DMS153 treated with DMSO at 0.1 percent for 48 hours (cell line): ENCODE measurements around the gene PRKG2.
"Not testable (repeated sequence)": the region's sequence is repeated elsewhere in the genome, so short reads cannot be mapped to it uniquely, and the experiment has no call there.

Experiments
- DNase-seq: peaks from one replicate; lab custom pipeline; 2025; ENCODE audit not compliant: unreplicated experiment; lab: John Stamatoyannopoulos, UW

The PRKG2 gene, protein sequence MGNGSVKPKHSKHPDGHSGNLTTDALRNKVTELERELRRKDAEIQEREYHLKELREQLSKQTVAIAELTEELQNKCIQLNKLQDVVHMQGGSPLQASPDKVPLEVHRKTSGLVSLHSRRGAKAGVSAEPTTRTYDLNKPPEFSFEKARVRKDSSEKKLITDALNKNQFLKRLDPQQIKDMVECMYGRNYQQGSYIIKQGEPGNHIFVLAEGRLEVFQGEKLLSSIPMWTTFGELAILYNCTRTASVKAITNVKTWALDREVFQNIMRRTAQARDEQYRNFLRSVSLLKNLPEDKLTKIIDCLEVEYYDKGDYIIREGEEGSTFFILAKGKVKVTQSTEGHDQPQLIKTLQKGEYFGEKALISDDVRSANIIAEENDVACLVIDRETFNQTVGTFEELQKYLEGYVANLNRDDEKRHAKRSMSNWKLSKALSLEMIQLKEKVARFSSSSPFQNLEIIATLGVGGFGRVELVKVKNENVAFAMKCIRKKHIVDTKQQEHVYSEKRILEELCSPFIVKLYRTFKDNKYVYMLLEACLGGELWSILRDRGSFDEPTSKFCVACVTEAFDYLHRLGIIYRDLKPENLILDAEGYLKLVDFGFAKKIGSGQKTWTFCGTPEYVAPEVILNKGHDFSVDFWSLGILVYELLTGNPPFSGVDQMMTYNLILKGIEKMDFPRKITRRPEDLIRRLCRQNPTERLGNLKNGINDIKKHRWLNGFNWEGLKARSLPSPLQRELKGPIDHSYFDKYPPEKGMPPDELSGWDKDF

DNA sequence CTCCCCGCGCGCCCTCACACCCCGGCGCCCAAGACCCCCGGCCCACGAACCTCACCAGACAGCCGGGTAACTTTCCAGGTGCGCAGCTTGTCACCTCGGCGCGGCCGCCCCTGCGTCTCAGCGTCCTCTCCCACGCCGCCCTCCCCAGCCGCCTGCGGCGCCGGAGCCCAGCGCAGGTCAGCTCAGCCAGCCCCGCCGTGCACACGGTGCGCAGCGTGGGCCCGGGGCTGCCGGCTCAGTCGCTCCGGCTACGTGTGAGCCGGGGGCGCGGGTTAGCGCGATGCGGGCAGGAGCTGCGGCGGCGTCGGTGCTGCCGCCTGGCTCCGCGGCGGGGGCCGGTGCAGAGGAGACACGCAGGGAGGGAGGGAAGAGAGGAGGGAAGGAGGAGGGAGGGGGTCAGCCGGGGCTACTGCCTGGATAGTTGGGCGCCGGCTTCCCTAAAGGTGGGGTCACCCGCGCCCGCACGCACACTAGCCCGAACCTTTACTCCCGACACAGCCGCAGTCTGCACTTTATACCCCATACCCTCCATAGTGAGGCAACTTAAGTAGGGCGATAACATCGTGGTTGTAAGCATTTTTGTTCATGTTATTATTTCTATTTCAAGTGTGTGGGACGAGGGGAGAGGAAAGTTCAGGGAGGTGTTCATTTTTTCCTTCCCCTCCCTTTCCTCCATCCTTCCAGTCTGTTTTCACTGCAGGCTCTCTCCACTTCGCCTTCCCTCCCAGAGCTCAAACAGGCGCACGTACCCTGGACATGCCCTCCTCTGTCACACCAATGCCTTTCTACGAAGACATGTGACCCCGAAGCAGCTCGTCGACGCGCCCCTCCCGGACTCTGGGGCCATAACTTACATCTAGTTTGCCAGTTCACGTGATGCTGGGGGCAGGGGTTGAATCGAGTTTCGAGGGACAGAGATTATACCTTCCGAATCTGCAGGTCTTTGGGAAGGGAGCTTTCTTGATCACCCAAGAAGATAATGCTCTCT lies at the start of gene PRKG2:
Gene PRKG2 (minus strand): TSS at position 342 of the 988 bp plus-strand sequence. CDS start 10,175 bp downstream, outside the sequence.
- no peak for DNase-seq

DNA sequence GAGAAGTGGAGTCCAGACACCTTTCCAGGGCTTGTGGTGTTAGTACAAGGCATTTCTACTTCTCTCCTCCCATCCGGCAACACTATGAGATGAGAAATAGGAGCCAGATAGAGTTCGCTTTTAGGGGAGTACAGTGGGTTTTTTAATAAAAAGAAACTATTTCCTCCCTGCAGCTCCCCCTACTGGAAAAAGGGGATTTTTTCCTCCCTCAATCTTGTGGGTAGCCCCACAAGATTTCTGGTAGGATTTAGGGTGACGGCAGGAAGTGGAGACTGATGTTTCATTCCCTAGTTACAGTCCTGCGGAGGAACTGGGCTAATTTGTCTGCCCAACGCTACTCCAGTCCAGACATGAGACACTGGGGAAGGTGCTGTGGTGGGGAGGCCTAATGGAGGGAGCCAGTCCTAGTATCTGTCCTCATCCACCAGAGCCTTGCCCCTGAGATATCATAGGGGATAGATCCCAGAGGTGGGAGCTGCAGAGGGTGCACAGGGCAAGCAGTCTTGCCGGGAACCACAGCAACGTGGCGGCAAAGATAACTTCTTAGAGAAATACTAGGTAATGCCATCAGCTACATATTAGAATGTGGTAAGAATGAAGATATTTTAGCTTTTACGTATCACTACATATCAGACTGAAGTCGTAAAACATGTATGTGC lies 45.5 kb upstream of the PRKG2 start:
- no peak for DNase-seq

DNA sequence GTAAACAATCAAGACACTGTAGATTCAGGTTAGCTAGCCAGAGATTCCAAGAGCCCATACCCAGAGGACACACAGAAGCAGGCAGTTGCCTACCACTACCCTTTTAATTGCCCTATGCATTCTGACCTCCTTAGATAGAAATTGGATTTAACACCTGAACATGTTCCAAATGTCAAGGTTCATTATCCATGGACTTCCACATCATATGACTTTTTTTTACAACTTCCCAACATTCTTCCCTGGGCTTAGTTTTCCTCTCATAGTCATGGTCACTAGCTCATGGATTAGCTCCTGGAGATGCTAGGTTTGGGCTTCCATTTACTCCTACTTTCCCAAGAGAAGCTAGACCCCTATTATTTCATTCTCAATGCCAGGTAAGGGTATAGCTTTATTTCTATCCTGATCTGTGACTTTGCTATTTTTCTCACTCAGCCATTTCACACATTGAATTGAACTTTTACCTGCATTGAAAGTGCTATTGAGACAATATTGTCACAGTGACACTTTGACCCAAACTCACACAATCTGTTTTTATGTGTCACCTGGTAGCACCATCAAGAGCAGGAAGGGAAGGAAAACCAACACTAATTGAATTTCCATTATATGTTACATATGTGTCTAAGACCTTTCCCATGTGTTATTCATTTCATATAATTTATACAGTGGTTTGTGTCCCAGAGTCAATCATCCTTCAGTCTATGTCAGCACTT lies 44.0 kb upstream of the PRKG2 start:
- no peak for DNase-seq

DNA sequence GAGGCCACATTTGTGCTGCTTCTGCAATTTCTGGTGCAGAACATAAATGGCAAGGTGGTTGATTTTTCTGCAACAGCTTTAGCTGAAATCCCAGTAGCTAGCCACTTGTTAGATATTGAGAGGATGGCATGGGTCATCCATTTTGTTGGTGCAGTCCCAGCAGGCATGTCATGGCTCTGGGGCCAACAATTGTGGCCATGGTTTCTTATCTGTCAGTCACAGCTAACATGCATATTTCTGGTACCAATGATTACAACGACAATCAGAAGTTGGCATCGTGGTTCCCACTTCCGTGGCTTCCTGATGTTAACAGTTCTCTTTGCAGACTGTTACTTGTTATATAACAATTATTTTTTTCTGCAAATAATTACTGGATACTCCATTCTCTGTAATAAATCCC lies 42.8 kb upstream of the PRKG2 start:
- DNase-seq: no peak

DNA sequence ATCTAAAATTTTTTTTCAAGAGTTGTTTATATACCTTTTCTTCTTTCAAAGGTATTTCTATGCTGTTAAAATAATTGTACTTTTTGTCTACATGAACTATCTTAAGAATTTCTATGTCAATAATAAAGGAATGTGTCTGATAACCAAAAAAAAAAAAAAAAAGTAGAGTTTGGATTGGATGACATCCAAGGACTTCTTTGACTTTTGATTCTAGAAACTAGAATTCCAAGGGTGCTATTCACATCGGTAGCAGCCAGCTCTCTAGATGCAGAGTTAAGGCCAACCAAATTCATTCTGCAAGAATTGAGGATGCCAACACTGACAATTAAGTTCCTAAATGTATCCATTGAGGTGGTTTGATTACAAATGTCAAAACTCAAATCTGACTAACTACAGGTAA lies 42.0 kb upstream of the PRKG2 start:
- no peak for DNase-seq

DNA sequence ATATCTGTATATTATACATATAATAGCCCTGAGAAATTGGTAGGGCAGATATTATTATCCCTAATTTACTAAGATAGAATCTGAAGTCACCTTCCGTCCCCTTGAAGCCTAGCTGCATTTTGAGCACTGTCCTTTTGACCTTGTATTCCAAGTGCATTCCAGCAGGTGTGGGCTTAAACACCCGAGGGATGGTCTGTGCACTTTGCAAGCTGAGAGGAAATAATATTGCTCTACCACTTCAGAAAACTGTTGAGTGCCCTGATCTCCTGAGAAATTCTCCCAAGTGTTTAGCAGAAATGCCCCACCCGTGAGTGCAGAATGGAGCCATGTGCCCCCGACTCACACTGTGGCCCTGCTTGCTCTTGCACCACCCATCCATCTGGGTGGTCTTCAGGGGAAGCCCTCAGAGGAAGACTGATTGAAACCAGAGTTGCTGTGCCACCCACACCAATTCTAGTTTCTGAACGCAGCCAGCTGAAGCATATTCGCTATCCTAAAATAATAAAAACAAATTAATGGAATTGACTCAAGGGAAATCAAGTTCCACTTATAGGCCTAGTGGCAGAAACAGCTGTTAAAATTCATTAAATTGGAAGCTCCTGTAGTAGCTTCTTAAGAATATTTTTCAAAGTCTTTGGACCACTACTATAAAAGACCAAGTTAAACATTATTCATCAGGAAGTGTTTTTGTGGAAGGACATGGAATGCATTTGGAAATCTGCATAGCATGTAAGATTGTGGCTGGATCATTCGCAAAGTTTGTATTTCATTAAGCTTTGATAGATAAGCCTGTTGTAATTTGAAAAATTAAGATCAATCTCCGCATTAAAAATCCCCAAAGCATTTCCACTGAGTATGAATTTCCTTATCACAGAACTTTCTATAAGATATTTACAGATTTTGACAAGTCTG lies 41.3 kb upstream of the PRKG2 start:
- no peak for DNase-seq

DNA sequence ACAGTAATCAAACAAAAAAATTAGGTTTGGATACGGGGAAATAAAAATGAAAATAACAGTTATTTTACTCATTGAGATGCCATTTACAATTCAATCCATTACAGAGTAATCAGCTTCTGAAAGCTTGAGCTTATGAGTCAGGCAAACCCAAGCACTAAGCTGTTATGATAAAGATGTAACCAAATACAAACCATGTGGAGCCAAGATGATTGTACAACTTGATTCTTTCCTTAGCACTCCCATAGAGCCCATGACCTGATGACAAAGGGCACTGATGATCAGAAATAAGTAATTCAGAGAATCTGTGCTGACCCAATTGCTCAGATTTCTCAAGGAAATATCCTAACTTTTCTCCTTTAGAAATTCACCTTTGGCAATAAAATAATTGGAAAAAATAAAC lies 40.5 kb upstream of the PRKG2 start:
- no peak for DNase-seq

DNA sequence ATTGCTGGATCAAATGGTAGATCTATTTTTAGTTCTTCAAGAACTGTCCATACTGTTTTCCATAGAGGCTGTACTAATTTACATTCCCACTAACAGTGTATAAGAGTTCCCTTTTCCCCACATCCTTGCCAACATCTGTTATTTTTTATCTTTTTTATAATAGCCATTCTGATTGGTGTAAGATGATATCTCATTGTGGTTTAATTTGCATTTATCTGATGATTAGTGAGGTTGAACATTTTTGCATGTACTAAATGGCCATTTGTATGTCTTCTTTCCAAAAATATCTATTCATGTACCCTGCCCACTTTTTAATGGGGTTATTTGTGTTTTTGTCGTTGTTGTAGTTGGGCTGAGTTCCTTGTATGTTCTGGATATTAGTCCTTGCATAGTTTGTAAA lies 35.4 kb upstream of the PRKG2 start:
- no peak for DNase-seq

DNA sequence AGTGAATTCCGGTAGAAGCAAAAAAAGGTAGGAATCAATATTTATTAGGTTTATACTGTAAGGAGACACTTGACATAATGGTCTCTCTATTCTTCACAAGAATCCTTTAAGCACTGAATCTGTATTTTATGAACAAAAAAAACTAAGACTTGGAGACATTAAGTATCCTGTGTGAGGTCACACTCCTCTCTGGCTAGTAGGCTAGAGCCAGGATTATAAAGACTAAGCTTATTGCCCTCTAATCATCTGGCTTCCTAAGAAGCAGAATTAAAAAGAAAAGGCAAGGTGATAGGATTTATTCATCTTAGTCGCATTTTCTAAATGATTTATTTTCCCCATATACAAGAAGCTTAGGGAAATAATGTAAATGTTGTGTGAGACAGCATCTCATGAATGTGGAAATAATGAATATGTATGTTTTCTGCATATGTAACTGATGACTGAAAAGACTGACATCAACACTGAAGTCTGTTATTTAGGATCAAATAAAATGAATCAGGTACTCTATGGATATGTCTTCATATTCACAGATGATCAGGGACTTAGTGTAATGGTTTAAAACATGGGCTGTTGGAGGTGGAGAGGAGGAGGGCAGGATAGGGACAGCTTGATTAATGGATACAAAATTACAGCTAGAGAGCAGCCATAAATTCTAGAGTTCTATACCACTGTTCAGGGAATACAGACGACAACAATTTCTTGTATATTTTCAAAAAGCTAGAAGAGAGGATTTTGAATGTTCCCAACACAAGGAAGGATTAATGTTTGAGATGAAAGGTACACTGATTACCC lies 30.4 kb upstream of the PRKG2 start:
- no peak for DNase-seq

DNA sequence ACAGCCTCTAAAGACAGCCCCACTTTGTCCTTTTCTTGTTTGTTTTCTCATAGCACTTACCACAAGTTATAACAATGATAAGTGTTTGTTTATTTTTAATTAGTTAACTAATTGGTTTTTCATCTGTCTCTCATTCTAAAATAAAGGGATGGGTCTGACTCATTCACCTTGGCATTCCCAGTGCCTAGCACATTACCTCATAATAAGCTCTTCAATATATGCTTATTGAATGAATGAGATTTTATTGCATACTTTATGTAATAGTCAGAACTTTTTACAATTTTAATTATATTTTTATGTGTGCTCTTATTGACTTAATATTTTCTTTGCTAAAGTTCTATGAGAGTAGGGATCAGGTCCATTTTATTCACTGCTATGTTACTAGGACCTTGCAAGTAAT lies 22.8 kb upstream of the PRKG2 start:
- no peak for DNase-seq

DNA sequence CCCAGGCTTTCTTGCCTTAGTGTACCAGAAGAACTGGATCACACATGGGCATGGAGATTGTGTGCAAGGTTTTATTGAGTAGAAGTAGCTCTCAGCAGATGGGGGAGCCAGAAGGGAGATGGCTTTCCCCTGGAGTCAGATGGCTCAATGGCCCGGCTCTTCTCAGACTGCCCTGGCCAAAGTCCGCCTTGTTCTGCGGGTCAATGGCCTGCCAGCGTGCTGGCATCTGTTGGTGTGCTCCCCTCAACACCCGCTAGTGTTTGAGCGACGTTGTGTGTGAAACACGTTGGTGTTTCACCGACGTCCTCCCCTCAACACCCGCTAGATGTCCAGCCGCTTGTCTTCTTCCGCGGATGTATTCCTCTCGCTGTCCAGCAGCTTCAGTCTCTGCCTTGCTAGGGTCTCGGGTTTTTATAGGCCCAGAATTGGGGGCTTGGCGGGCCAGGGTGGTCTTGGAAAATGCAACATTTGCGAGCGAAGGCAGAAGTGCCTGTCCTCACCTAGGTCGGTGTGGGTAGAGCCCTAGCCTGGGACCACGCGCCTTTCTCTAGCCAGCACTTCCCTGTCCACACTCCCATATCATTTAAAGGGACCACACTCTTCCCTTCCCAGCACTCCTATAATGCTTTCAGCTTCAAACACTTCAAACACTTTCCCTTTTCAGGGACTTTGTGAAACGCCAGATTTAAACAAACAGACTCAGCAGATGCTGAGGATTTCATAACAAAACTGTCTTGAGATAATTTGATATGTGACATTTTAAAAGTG lies 21.1 kb upstream of the PRKG2 start:
- no peak for DNase-seq

DNA sequence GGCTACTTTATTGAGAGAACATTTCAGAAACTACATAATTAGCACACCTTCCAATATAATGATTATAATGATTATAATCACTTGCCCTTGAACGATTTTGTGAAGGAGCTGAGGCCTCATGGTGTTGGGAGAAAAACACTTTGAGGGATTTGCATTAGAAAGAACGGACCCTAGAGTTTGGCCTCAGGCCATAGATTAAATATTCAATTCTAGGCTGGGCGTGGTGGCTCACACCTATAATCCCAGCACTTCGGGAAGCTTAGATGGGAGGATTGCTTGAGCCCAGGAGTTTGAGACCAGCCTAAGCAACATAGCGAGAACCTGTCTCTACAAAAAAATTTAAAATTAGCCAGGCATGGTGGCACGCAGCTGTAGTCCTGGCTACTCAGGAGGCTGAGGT lies 12.9 kb upstream of the PRKG2 start:
- DNase-seq: no peak

DNA sequence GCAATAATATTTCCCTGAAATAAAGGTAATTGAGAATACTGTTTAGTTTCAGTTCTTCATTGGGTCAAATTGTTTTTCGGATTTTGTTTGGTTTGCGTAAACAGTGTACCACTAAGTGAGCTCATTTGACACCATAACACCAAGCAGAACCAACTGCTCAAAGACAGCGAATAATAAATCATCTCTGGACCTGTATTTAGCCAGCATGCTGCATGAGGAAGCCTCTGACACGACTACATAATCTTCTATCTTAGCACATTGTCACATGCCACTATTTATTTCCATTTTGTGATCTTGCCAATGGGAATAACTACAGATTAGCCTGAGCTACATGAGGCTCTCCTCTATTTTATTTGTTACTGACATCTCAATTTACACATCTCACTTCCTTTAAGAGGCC lies 12.1 kb upstream of the PRKG2 start:
- DNase-seq: no peak

DNA sequence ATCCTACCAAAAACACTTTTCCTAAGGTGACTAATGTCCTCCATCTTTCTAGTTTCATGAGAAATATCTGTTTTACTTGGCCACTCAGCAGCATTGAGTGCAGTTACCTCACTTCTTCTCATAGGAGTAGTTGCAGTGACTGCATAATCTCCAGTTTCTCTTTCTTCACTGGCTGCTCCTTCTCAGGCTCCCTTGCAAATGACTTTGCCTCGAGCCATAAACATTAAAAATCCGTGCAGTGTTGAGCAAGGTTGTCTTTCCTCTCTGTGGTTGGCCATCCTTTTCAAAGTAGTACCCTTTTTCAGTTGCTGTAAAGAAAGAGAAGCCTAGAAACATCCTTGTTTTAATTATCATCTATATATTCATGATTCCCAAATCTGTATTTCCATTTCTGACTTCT lies 10.2 kb upstream of the PRKG2 start:
- no peak for DNase-seq

DNA sequence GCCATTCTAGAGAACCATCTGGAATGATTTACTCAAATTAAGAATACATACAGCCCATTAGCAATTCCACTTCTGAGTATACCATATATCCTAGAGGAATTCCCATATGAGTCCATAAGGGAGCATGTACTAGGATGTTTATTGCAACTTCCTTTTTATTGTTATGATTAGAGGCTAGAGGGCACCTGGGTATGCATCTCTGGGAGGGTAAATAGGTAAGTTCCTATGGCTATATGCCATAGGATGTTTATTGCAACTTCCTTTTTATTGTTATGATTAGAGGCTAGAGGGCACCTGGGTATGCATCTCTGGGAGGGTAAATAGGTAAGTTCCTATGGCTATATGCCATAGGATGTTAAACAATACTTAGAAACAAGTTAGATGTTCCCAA lies 7.1 kb upstream of the PRKG2 start:
- DNase-seq: not testable (repeated sequence)

DNA sequence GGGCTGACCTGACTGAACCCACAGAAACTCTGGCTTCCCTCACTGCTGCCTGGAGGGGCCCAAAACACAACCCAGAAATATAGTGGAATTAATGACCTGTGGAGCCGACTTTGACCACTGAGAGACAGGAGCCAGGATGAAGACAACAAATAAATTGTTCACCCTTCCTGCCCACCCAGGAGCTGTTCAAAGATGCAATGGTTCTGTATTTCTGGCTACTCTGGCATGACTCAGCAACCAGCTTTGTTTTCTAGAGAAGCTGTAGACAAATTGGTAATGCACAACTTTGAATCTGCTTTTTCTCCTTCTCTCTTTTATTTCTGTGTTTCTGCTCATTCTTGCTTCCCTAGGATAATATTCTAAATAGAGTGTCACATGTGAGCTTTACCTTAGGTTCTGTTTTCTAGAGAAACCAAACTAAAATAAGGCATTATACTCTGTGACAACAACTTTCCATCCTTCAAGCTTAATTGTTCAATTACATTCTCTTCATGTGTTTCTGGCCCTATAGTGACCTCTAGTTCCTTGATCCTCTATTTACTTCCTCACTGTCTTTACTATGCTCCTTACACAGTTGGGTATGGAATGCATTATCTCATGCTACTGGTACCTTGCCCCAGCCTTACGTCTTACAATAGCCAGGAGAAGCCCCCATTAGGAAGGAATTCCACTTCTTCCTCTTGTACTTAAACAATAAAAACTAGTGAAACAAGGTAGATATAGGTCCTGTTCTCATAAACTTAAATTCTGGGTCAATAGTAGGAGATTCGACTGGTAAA lies 6.5 kb upstream of the PRKG2 start:
- no peak for DNase-seq

DNA sequence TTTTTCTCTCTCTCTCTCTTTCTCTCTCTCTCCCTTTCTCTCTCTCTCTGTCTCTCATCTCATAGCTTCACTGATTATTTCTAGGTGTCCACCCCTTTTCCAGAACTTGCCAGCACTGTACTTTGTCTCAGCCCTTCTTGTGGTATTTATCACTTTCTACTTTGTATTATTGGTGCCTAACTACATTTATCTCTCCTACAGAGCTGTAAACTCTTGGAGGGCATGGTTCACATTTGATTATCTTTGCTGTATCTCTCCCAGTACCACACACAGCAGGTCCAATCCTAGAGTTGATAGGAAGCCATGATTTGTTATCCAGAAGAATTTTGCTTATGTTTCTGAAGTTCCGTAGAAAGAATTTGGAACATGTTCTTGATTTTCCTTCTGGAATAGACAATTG lies 5.2 kb upstream of the PRKG2 start:
- DNase-seq: no peak
